ENCODE data around the gene SHC4. TPM values are rescaled to one million over a fixed set of nuclear protein-coding genes. Genes with fewer than 3 reads are reported as not detected.
A peak's percentile ranks its signal among the peaks of the same experiment; 100 is the strongest.

SHC4 gene
- total RNA-seq, 1 donor from 2014 or later = 0.58 TPM

DNA sequence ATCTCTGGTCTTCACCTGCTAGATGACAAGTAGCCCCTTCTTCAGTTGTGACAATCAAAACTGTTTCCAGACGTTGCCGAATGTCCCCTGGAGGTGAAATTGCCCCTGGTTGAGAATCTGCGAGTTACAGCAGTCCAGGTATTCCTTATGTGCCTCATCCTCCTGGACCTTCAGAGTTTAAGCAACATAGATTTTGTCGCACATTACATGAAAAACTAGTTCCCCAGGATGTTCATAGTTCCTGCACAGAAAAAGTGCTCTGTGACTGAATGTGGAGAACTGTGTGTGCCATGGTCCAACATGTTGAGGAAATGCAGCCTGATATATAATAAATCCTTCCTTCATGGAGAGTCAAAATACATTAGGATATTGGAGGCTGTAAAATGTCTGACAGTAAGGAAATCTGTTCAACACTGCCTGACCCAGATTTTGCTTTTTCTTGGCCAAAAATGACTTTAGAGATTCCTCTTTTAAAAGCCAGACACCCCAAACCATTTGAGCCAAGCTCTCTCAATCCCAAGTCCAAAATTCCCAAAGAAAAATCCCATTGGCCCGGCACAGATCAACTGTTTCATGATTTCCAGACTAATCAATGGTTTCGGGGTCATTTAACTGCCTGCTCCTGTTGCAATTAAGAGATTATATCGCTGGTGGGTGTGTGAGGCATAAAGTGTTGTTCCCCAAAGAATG lies 20.4 kb upstream of the SHC4 start:
- no peak overlapping the region for H3K4me3 Mint-ChIP-seq
- peaks cover 26% of the 10 kb centered on the region for H3K4me1 Mint-ChIP-seq
- peaks cover 3% of the 10 kb centered on the region for H3K36me3 Mint-ChIP-seq
- no peaks in the 10 kb centered on the region for H3K27me3 Mint-ChIP-seq (ENCODE audit: low read depth)
- no peak for DNase-seq (ENCODE audit: low spot score in 2 of 2, unreplicated experiment in 2 of 2)
- TF ChIP-seq, protein P1, sequence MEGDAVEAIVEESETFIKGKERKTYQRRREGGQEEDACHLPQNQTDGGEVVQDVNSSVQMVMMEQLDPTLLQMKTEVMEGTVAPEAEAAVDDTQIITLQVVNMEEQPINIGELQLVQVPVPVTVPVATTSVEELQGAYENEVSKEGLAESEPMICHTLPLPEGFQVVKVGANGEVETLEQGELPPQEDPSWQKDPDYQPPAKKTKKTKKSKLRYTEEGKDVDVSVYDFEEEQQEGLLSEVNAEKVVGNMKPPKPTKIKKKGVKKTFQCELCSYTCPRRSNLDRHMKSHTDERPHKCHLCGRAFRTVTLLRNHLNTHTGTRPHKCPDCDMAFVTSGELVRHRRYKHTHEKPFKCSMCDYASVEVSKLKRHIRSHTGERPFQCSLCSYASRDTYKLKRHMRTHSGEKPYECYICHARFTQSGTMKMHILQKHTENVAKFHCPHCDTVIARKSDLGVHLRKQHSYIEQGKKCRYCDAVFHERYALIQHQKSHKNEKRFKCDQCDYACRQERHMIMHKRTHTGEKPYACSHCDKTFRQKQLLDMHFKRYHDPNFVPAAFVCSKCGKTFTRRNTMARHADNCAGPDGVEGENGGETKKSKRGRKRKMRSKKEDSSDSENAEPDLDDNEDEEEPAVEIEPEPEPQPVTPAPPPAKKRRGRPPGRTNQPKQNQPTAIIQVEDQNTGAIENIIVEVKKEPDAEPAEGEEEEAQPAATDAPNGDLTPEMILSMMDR (IDR thresholded peaks at IDR 0.05; ENCODE audit: unreplicated experiment) = no peak
- H3K9me3 Mint-ChIP-seq = no peaks in the 10 kb centered on the region
- H3K27ac Mint-ChIP-seq = no peak overlapping the region

DNA sequence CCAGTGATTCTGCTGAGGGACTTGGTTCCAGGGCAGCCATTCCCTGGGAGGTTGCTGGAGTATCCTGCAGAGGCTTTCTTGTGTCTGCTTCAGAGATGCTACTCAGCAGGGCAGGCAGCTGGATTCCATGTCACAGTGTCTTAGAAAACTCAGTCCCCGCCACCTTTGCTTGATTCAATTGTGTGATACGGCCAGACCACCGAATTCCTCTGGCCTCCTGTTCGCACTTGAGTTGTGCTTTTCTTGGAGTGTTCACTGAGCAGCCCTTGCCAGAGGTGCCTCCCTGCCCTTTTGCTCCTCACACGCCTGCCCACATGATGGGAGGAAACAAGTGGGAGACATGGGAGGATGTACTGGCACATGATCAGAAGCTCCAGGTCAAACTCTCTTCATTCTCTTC lies 19.6 kb upstream of the SHC4 start:
- H3K4me1 Mint-ChIP-seq = peaks cover 33% of the 10 kb centered on the region
- peaks cover under 1% of the 10 kb centered on the region for H3K36me3 Mint-ChIP-seq

DNA sequence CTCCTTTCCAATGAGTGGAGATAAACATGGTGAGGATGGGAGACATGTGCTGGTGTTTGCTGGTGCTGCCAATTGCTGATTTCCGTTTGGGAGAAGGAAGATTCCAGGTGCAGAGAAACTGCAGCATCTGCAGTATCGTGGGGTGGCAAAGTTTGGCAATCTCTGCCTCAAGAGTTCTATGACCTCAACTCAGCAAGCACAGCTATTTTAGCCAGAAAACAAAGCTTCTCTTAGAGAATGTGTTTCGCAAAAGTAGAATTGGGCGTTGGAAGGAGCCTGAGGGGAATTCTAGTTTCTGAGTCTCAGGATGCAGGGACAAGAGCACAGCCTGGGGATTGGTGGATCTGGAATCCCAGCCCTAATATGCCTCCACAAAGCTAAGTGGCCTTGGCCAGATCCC lies 18.2 kb upstream of the SHC4 start:
- Mint-ChIP-seq H3K36me3 (no peaks in the 10 kb centered on the region), H3K4me1 (peaks cover 37% of the 10 kb centered on the region), H3K27me3 (ENCODE audit: low read depth) (no peaks in the 10 kb centered on the region), H3K9me3 (no peaks in the 10 kb centered on the region), H3K4me3 (no peak overlapping the region), H3K27ac (no peak overlapping the region)
- TF ChIP-seq, protein P1 (IDR thresholded peaks at IDR 0.05; ENCODE audit: unreplicated experiment) = no peak
- no peak for DNase-seq (ENCODE audit: low spot score in 2 of 2, unreplicated experiment in 2 of 2)

More for the DNA sequence above, 19.6 kb upstream of the SHC4 start:
- Mint-ChIP-seq H3K27ac (peak overlapping the region; percentile 27), H3K27me3 (ENCODE audit: low read depth) (no peaks in the 10 kb centered on the region), H3K9me3 (no peaks in the 10 kb centered on the region), H3K4me3 (no peak overlapping the region)
- TF ChIP-seq, protein P1 (IDR thresholded peaks at IDR 0.05; ENCODE audit: unreplicated experiment) = no peak
- no peak for DNase-seq (ENCODE audit: low spot score in 2 of 2, unreplicated experiment in 2 of 2)

DNA sequence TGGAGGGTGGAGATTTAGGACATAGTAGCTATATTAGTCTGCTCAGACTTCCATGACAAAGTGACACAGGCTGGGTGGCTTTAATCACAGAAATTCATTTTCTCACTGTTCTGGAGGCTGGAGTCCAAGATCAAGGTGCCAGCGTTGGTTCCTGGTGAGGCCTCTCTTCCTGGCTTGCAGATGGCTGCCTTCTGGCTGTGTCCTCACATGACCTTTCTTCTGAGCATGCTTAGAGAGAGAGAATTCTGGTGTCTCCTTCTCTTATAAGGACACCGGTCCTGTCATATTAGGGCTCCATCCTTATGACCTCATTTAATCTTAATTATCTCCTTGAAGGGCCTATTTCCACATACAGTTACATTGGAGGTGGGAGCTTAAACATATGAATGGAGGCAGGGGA lies 14.9 kb upstream of the SHC4 start:
- Mint-ChIP-seq H3K36me3 (no peaks in the 10 kb centered on the region), H3K27me3 (ENCODE audit: low read depth) (no peaks in the 10 kb centered on the region), H3K4me3 (no peak overlapping the region), H3K9me3 (no peaks in the 10 kb centered on the region), H3K4me1 (peaks cover 31% of the 10 kb centered on the region), H3K27ac (peak overlapping the region; percentile 58)
- no peak for DNase-seq (ENCODE audit: low spot score in 2 of 2, unreplicated experiment in 2 of 2)
- TF ChIP-seq, protein P1 (IDR thresholded peaks at IDR 0.05; ENCODE audit: unreplicated experiment) = no peak

DNA sequence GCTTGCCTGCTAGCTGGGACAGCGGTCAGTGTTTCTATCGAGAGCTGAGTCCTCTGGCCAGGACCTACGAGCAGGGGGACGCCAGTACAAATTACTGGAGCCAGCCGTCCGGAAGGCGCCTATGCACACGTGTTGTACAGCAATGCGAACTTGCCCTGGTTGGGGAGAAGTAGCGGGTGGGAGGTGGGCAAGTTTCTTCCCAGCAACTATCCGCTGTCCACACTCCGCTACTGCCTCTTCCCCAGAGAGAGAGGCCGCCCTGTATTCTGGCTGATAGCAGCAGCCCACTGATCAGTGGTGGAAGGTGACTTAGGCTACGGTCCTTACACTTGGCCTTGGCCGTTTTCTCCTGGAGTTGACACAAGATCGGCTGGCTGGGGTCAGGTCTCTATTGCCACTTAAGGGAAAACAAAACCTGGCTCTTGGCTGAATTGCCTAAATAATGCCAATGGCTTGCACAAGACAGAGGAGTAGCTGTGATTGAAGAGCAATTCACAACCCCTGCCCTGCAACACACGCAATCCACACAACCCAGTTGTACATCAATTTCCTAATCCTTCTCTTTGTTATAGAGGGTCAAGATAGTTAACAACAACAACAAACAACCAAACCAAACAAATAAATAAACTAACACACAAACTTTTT lies 12.8 kb upstream of the SHC4 start:
- Mint-ChIP-seq H3K4me3 (peak overlapping the region; percentile 67), H3K9me3 (no peaks in the 10 kb centered on the region), H3K4me1 (peaks cover 21% of the 10 kb centered on the region), H3K36me3 (no peaks in the 10 kb centered on the region), H3K27ac (peak overlapping the region; percentile 53), H3K27me3 (ENCODE audit: low read depth) (no peaks in the 10 kb centered on the region)
- no peak for DNase-seq (ENCODE audit: low spot score in 2 of 2, unreplicated experiment in 2 of 2)
- TF ChIP-seq, protein P1 (IDR thresholded peaks at IDR 0.05; ENCODE audit: unreplicated experiment) = no peak

All from mesothelial cell of epicardium (in vitro differentiated cells).